ENCODE results near the gene DDC.

DDC gene

DNA sequence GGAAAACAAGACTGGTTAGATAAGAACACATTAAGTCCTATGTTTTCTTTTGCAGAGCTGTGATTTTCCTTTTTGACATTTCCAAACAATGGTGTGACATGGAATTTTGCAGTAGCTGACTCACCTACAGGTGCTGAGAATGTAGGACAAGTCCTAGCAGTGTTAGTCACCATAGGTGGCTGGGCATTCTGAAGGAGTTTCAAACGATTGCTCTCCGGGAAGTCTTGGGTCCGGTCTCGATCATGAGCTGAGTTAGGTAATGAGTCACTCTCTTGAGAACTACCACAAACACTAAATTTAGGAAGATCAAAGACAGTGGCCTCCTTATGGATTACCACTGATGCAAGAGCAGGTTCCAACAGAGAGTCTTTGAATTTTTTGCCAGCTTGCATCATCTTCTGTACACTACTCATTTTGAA lies 118.7 kb downstream of the DDC start:
- no peak for DNase-seq

DNA sequence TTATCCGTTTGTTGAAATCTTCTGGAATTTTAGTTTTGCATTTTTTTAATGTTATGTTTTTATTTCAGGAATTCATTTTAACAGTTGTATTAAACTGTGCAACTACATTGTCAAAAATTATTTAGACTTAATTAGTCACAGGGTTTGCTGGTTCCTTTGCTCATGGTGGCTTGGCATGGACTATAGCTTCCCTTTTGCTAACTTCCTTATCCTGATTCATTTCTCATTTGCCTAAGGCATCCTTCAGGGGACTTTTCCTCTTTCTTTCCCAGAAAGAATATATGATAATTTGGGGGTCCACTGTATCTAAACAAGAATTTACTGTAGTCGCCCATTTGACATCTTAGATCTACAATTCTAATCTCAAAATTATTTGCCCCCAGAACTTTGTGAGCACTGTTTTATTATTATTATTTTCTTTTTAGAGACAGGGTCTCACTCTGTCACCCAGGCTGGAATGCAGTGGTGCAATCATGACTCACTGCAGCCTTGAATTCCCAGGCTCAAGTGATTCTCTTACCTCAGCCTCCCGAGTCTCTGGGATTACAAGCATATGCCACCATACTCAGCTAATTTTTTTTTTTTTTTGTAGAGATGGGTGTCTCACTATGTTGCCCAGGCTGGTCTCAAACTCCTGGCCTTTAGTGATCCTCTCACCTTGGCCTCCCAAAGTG lies 128.9 kb downstream of the DDC start:
- no peak for DNase-seq

DNA sequence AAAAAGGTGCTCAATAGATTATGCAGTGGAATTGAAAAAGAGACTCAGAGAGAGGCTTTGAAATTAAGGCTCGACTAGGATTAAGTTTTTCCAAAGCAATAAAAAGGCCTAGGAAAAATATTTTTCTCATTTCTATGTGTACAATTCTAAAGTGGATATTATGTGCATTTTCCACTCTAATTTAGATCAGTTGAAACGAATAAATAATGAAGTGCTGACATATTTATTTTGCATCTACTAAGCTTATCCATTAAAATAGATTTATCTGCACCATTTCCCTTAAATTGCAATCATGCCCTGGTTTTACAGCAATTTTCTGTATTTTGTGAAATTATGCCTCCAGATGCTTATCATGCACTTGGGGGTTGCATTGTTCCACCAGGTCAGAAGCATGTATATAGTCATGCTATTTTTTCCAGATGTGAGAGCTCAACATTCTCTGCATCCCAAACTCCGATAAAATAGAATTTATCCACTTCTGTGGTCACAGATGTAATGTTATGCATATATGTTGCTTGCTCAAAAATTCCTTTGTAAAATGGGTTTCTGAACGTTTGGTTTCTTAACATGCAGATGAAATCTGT lies 133.4 kb downstream of the DDC start:
- DNase-seq, result no peak

DNA sequence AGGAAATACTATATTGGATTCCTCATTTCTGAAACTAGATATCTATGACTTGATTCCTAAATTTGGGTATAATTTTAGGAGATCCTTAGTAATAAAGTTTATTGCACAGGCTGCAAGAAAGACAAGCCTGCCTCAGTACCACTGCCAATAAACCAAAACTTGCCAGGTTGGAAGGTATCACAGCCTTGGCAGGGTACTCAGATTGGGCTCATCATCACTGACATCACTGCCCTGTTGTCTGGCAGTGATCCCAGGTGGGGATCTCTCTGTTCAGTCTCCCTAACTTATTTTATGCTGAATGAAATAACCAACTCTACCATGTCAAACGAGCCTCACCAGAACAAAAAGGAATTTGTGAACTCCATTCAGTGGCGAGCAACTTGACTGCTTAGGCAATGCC lies 133.9 kb downstream of the DDC start:
- DNase-seq, result no peak

DNA sequence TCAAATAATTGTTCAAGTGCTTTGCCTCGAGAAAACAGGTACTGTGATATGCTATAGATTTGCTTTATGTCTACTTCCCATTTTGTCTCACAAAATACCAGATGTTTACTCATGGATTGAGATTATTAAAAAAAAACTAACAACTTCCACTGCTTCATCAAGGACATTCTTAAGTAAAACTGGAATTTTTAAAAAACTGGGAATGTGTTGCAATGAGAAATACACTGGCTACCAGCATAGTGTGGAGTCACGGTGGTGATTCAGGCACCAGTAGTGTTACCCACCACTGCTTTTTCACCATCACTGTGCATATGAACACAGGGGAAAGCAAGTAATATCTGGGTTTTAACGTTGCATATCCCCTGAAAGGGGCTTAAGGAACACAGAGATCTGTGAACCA lies 136.3 kb downstream of the DDC start:
- no peak for DNase-seq

DNA sequence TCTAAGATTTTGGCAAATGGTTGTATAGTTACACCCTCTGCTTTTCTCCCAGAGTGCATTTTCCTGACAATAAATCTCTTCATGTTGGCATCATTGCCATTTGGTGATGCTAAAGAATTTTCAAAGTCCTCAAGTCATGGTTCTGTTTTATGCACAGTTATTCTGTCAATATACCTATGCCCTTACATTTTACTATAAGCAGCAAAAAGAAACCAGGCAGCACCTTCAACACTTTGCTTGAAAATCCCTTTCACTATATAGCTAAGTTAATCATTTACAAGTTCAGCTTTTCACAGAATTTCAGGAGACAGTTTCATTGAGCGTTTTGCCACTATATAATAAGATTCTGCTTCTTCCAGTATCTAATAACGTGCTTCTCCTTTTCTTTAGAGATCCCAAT lies 137.7 kb downstream of the DDC start:
- no peak for DNase-seq

DNA sequence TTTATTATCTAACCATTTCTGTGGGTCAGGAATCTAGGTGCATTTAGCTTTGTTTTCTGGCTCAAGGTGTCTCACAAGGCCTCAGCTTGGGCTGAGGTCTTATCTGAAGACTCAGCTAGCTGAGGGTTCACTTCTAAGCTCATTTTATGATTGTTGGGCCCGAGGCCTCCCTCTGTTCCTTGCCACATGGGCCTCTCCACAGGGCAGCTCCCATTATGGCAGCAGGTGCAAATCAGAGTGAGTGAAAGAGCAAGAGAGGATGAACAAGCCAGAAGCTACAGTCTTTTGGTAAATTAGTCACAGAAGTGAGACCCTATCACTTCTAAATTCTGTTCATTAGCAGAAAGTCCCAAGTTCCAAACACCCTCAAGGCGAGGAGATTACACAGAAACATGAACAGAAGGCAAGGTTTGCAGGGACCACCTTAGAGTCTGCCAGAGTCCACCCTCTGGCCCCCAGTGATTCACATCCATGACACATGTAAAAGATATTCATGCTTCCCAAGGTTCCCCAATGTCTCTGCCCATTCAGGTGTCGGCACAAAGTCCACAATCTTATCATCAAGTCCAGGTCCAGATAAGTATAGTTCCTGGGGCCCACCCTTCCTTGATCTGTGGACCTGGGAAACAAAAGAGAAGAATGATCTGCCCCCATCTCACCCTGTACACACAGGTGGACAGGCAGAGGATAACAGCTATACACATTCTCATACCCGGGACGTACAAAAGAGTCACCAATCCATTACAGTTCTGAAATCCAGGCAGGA lies 138.7 kb downstream of the DDC start:
- no peak for DNase-seq

DNA sequence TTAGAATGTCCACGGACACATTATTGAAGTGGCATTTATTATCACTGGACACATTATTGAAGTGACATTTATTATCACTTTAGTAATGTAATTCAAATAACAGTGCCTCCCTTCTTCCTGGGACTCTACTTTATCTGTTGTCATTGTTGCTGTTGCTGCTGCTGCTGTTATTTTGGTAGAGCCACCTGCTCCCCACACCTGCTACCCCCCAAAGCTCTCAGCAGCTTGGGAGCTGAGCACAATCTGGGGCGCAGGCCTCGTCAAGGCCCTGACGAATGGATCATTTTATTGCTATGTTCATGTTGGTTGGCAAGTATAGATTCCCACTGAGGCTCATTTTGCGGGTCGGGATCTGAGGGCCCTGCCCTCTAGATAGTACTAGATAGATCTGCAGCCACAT lies 139.9 kb downstream of the DDC start:
- no peak for DNase-seq

DNA sequence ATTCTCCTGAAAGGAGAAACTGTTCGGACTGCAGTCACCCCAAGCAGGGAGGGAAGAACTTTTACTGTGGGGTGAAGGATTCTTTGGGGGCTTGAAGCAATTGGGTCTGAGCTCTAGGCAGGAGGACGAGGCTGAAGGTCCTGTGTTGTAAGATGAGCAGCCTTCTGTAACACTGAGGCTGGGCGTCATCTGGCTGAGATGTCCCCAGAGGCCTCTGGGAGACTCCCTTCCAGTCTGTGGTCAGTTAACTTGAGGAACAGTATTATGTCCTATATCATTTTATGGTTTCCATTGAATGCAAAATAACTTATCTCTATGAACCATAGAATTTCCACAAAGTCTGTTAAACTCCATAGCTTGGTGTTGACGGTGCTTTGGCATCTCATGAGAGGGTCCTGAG lies 141.3 kb downstream of the DDC start:
- no peak for DNase-seq

DNA sequence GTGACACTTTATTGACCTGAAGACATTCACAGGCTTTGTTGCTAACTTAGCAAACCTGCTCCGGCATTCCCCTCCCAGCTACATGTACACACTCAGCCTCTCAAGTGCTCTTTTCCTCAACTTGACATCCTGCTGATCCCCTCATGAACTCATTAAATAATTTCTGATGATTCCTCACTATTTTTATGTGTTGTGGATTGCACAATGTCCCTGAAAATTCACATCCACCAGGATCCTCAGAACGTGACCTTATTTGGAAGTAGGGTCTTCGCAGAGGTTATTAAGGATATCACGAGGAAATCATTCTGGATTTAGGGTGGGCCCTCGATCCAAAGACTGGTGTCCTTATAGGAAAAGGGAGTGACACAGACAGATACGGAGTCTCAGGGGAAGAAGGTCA lies 142.3 kb downstream of the DDC start:
- DNase-seq, result no peak

DNA sequence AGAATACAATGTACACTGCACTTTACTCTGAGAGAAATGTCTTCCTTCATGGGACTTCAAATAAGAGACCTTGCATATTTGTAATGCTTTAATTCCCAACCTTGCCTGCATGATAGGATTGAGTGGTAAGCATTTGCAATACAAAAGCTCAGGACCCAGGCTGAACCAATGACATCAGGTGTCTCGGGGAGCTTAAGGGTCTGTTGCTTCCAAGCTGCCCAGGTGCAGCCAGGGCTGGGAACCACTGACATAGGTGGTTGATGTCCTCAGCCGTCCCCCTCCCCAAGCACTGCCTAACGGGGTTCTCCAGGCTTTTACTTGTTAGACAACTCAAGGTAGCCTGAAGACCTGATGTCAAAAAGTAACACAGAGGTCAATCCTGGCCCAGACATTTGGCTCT lies 144.2 kb downstream of the DDC start:
- no peak for DNase-seq

DNA sequence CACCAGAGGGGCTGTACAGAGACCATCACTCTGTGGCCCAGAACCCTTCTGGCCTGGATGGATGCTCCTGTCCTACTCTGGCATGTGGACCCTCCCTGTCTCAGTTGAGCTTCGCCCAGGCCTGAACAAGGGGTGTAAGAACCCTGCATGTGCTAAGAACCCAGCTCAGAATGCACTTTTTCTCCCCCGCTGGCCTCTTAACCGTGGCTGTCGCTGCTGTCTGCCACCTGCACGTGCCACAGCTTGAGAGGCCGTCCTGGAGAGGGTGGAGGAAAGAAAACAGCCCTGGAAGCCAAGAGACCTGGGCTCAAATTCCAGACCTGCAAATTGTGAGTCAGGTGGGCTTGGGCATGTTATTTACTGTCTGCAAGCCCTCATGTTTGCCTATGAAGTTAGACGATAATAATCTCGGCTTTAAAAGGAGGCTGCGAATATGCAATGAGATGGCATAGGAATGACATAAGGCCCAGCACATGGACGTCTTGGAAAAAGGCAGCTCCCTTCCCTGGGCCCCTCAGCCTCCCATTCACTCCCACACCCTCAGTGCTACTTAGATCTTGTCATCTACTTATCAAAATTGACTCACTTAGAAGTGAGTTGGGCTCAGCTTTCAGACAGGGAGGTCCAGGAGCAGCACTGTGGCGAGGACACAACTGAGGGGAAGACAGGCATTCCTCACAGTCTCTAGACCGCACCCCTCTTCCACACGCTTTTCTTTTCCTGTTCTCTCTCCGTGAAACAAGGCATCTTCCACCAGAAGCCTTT lies 146.5 kb downstream of the DDC start:
- DNase-seq, result no peak

DNA sequence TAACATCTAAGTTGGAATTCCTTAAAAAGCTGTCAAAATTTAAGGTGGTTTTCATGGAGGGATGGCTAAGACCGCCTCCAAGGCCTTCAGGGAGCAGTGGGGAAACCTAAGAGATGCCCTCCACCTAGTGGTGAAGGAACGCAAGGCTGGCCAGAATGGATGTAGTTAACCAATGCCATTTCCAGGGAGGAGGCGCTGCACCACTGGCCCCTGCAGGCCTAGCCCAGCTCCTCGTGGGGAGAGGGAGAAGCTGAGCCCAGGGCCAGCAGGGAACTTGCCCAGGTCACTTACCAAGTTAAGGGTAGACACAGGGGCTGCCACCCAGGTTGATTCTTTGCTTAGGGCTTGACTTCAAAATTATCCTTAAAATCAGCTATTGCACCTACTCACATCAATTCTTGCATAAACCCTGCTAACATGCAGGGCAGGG lies 147.1 kb downstream of the DDC start:
- DNase-seq, result peak; percentile 82

DNA sequence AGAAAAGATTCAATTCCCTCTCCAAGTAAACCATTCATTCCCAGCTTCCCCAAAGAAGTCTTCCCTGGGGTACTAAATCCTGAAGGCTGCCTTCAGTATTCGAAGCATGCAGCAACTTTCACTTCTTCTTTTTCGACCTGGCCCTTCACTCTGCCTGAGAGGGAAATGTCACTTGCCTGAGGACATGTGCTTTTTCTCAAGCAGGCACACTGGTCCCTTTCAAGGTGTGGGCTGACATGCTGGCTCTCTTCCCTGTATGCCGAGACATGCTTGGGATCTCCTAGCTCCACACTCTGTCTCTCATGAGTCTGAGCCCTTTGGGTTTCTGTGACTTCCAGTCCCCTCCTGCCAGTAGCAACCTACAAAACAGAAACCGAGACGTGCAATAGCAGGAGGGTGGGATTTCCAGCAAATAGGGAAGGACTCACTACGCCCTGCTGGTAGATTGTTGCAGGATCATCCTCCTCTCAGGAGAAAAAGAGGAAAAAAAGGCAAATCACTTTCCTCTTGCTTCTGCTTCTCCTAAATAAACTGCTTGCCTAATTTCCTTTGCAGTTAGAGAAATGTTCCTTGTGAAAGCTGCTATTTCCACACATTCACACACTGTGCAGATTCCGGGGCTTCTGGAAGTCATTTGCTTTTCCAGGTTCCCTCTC lies 148.6 kb downstream of the DDC start:
- no peak for DNase-seq

DNA sequence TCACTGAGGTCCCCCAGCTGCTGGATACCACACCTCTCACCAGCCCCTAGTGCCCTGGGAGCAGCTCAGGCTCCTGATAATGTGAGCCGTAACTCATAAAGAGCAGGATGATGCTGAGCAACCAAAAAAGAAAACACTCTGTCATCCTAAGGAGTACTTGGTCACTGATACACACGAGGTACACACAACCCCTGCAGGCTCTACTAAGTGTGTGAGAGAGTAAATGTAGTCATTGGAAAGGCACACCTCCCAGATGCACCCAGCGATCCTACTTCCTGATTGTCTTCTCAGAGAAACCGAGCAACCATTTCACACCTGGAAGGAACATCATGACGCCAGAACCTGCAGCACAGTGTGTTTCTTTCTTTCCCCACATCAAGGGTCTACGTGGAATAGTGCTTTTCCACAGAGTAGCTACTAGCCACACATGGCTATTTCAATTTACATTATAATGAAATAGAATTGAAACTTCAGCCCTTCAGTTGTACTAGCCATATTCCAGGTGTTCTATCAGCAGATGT lies 149.3 kb downstream of the DDC start:
- DNase-seq, result no peak

DNA sequence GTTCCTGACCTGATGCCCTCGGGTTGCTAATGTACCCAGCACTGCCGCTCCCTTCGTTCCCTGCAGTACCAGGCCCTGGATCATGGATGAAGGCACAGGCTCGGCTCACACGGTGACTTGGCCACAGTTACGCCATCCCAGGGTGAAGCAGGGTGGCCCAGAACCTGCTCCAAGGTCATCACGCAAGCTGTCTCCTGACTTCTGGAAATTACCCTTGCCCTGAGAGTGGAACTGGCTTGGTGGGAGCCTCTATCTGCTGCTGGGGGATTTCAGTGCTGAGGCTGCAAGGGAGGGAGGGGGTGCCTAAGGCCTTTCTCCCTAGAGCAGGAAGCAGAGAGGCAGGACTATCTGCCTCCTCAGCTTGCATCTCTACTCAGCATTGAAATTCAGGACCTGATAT lies 151.6 kb downstream of the DDC start:
- DNase-seq, result no peak

DNA sequence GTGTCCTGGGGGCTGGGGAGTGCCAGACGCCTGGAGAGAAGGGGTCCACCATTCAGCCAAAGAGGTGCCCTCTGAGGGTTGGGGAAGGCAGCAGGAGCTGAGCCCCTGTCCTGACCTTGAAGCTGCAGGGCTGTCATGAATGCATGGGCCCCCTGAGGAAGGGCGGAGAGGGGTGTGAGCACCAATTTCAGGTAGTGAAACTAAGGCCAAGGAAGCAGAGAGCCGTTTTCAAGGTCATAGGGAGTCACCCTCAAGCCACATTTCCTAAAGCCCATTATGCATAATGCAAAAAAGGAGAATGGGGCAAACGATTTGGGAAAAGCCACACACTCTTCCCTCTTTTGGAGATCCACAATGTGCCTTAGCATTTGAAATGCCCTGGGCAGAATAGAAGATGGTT lies 152.2 kb downstream of the DDC start:
- no peak for DNase-seq

DNA sequence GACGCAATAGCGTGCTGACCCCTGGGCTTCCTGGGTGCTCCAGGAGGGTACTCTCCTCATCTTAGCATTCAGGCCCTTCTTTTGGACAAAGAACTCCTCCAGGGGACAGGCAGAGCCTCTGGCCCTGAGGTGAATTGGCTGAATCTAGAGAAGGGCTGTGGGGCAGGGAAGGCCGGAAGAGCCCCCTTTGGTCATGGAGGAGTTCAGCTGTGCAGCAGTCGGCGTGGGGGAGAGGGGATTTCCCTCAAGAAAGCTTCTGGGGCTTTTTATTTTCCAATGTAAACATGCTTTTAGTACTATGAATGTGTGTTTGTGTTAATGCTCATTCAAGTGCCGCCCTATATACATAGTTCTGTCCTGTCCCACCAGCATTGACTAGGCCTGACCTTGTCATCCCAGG lies 153.9 kb downstream of the DDC start:
- DNase-seq, result no peak

DNA sequence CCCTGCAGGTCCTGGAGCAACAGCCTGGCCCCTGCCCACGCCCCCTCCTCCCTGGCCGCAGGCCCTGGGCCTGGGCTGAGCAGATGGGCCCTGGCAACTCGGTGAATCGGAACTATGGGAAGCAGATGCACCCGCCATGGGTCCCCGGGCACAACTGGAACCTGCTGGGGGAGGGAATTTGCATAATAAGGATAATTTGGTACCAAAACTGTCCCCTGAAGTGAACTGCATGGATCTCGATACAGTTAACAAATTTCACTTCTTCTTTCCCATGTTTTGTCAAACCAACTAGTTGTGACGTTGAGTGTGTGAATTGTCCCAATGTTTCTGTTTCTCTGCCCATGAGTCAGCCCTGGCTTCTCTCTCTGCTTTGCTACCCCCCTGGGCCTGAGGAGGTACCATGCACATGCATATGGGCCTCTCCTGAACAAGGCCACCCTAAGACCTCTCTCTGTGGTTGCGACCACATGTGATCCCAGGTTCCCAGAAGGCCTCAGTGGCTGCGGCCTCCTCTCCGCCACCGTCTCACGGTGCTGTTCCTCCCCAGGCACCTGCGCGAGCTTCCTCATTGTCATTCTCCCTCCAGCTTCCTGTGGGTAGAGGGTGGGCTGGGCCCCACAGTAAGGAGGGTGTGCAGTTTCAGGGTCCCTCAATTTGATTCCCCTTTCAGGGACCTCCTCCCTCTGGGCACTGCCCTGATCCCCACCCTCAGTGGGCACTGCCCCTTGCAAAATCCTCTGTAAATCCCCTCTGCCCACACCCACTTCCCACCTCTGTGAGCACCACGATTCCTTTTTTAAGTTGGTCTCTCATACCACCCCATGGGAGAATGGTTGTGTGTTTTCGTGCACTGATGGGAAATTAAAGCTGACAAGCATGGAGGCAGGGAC lies 155.1 kb downstream of the DDC start:
- no peak for DNase-seq
